KG1 (cell line): ENCODE data around the gene KRTAP5-4.
"Not testable (repeated sequence)": the region's sequence is repeated elsewhere in the genome, so short reads cannot be mapped to it uniquely, and the experiment has no call there.

Source experiments
- DNase-seq: peaks from one replicate; lab custom pipeline; 2025; lab: John Stamatoyannopoulos, UW

The KRTAP5-4 gene

DNA sequence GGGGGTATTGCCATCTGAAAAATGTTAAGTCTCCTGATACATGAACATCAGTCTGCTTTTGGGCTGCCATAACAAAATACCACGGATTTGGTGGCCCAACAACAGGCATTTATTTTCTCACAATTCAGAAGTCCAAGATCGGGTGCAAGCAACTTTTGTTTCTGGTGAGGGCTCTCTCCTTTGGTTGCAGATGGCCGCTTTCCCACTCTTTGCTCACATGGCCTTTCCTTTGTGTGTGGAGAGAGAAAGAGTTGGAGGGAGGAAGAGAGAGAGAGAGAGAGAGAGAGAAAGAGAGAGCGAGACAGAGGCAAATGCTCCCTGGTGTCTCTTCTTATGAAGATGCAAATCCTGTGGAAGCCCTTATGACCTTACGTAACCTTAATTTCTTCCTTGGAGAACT lies 21.3 kb downstream of the KRTAP5-4 start:
- no peak for DNase-seq

DNA sequence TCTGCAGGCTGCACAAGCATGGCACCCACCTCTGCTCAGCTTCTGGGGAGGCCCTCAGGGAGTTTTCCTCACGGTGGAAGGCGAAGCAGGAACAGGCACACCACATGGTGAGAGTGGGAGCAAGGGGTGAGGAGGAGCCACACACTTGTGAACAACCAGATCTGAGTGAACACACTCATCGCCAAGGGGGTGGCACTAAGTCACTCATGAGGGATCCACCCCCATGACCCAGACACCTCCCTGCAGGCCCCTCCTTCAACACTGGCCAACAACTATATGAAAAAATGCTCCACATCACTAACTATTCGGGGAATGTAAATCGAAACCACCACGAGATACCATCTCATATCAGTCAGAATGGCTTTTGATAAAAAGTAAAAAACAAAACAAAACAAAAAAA lies 23.1 kb downstream of the KRTAP5-4 start:
- no peak for DNase-seq

DNA sequence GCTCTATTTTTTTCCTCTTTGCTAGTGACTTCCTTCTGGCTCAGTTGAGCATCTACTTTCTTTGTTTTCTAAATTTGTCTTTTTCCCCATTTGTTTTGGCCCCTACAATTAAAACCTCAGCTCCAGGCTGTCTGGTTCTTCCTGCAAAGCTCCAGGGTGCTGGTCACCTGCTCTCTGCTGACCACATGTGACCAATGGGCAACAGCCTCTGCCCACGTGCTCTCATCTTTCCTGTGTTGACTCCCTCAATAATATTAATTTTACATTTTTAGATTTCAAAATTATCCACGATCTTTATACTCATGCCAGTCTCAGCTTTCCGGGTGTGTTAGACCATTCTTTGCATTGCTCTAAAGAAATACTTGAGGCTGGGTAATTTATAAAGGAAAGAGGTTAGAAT lies 23.5 kb downstream of the KRTAP5-4 start:
- DNase-seq, result not testable (repeated sequence)

DNA sequence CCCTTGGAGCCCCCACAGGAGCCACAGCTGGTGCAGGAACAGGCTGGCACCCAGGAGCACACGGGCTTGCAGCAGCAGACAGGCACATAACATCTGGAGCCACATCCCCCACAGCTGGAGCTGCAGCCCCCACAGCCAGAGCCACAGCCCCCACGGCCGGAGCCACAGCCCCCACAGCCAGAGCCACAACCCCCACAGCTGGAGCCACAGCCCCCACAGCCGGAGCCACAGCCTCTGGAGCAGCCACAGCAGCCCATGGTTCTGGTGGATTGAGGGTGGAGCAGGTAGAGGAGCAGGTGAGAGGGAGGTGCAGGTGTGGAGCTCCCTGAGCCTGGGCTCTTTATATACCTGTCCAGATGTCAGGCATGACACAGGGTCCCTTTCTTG lies 24.0 kb downstream of the KRTAP5-4 start, which contains the start of gene KRTAP5-2:
Gene KRTAP5-2, minus strand, starts transcription at position 301 of the 387 bp plus-strand sequence. Its CDS starts 44 bp downstream, at position 257.
- DNase-seq, result no peak

DNA sequence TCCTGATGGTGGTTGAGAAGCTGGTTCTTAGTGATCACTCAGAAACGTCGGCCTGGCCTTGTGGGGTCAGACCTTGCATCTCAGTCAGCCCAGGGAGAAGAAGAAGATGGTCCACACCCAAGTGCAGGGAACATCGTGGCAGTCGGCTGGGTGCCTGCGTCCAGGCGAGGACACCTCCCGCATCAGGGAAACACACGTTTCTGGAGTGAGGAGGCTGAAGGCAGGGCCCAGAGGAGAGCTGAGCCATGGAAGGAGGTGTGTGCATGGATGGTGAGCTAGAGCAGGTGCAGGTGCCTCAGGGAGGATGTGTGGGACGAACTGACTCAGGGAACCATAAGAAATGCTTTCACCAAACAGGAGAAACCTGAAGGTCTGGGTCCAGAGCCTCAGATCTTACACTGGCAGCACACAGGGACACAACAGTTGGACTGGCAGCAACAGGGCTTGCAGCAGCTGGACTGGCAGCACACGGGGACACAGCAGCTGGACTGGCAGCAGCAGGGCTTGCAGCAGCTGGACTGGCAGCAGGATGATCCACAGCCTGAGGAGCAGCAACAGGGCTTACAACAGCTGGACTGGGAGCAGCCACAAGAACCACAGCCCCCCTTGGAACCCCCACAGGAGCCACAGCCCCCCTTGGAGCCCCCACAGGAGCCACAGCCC lies 24.5 kb downstream of the KRTAP5-4 start:
- DNase-seq, result no peak

DNA sequence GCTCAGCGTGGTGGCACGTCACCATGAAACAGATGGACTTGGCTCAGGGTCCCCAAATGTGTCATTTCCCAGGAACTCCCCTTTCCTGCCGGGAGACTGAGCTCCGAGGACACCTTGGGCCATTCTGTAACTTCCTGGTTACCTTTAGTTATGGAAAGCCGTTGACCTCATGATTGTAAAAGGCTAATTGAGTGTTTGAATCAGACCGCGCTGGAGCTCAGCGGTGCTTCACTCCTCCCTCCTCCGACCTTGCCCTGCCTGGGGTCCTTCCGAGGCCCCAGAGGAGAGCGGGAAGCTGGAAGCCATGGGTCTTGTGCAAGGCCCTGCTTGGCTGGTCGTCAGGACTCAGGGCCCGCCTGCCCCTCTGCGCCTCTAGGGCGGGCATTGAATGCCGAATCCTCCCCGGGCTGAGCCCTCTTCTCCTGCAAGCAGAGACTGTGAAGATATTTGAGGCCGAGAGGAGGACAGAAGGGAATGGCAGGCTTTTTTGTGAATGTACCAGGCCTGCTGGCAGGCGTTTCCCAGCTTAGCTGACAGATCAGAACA lies 25.3 kb downstream of the KRTAP5-4 start:
- not testable (repeated sequence) for DNase-seq

DNA sequence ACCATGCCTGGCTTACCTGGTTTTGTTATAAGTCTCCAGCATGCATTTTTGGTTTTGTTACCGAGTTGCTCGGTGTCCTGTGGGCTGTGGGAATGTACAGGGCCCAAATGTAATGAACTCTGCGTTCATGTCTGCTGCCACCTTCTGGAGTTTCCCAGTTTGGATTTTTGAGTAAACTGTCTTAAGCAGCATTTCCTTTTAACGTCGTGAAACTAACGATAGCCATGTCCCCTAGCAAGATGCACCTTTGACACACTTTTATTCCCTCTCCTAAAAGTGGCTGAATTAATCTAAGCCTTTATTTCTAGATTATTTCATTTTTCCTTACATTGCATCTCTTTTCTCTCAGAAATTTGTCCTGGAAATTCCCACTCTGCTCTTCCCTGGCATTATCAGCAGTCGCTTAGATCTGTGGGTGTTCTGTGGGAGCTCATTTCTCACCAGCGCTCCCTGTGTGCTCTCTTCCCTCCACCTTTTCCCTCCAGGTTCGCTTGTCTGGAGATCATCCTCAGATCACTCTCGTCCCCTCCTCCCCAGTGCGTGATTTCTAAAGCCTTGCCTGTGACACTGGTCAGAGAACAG lies 25.9 kb downstream of the KRTAP5-4 start:
- not testable (repeated sequence) for DNase-seq

DNA sequence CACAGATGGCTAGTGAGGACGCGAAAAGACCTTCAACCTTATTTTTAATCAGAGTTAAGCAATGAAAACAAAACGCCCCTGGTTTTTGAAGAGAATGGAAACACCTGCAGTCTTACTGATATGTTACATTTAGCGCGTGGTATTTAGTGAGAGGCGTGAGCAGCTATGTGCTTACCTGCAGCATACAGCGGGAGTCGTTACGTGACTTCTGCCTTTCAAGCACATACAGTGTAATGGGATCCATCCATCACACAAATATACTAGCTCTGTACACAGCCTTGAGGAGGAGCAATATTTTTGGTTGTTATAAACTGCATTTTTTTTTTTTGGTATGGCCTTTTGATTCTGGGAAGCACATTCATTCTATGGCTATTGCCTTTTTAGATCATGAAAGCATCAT lies 29.3 kb downstream of the KRTAP5-4 start:
- no peak for DNase-seq

DNA sequence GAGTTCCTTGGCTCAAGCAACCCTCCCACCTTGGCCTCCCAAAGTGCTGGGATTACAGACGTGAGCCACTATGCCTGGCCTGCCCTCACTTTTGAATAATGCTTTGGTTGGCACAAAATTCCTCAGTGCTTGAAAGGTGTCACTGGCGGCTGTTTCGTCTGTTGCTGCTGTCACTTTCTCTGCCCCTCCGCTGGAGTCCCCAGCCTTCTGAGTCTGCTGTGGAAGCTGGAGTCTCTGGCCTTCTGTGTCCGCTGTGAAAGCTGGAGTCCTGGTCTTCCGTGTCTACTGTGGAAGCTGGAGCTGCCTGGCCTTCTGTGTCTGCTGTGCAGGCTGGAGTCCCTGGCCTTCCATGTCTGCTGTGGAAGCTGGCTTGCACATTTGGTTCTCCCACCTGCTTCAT lies 31.9 kb downstream of the KRTAP5-4 start:
- DNase-seq, result no peak

DNA sequence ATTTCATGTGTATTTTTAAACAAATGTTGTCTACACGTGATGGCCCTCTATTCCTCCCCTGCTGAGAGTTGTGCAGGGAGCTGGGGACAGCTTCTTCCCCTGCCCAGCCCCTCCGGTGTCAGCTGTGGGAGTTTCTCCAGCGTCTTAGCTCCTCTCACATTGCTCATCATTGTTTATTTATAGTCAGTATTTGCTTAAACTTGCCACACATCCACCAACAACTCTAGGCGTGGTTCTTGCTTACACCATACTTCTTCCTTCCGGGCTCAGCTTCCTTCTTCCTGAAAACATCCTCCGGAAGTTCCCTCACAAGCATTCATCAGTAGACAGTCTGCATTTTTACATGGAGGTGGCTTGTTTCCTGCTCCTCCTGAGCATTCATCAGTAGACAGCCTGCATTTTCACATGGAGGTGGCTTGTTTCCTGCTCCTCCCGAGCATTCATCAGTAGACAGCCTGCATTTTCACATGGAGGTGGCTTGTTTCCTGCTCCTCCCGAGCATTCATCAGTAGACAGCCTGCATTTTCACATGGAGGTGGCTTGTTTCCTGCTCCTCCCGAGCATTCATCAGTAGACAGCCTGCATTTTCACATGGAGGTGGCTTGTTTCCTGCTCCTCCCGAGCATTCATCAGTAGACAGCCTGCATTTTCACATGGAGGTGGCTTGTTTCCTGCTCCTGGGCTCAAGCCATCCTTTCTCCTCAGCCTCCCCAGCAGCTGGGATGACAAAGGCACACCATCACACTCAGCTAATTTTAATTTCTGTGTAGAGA lies 32.6 kb downstream of the KRTAP5-4 start:
- not testable (repeated sequence) for DNase-seq

DNA sequence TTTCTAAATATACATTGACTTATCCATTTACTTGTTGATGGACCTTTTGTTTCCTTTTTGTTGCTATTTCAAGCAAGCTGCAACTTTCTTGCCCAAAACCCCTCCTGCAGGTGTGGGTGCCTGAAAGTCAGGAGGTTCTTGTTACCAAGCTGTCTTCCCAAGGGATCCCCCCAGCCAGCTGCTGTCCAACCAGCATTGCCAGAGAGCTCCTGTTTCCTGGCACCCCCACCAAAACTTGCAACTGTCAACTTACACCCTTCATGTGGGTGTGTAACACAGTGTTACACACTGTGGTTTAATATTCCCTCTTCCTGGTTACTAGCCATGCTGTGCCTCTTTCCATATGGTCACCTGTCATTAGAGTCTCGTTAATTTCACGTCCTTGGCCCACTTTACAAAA lies 35.2 kb downstream of the KRTAP5-4 start:
- no peak for DNase-seq

DNA sequence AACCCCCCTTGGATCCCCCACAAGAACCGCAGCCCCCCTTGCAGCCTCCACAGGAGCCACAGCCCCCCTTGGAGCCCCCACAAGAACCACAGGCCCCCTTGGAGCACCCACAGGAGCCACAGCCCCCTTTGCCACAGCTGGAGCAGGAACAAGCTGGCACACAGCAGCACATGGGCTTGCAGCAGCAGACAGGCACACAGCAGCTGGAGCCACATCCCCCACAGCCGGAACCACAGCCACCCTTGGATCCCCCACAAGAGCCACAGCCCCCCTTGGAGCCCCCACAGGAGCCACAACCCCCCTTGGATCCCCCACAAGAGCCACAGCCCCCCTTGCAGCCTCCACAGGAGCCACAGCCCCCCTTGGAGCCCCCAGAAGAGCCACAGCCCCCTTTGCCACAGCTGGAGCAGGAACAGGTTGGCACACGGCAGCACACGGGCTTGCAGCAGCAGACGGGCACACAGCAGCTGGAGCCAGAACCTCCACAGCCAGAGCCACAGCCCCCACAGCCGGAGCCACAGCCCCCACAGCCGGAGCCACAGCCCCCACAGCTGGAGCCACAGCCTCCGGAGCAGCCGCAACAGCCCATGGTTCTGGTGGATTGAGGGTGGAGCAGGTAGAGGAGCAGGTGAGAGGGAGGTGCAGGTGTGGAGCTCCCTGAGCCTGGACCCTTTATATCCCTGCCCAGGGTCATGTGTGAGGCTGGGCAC lies 37.1 kb downstream of the KRTAP5-4 start, which contains the start of gene KRTAP5-1:
Gene KRTAP5-1, minus strand, starts transcription at position 623 of the 710 bp plus-strand sequence. Its CDS starts 34 bp downstream, at position 589.
- not testable (repeated sequence) for DNase-seq

DNA sequence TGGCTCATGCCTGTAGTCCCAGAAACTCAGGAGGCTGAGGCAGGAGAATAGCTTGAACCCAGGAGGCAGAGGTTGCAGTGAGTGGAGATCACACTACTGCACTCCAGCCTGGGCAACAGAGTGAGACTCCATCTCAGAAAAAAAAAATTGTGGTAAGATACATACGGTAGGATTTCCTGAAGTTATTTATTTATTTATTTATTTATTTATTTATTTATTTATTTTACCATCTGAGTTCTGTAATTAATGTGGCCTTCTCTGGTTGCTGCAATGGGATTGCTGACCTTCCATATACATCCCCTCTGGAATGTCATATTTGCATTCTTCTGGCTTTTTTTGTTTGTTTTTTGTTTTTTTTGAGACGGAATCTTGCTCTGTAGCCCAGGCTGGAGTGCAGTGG lies 39.0 kb downstream of the KRTAP5-4 start:
- not testable (repeated sequence) for DNase-seq

DNA sequence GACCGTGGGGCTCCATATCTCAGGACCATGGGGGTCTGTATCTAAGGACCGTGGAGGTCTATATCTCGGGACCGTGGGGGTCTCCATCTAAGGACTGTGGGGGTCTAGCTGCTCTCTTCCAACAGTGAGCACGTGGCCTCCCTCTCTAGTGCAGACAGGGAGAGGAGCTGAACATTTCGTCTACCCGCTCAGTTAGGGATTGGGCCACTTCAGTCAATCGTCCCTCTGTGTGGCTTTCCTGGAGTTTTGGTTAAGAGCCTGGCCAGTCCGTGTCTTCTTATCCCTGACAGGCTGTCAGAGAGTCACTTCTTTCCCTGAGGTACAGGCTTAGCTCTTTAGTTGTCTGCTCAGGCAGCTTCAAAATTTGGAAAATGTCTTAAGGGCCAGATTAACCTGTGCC lies 40.0 kb downstream of the KRTAP5-4 start:
- no peak for DNase-seq

DNA sequence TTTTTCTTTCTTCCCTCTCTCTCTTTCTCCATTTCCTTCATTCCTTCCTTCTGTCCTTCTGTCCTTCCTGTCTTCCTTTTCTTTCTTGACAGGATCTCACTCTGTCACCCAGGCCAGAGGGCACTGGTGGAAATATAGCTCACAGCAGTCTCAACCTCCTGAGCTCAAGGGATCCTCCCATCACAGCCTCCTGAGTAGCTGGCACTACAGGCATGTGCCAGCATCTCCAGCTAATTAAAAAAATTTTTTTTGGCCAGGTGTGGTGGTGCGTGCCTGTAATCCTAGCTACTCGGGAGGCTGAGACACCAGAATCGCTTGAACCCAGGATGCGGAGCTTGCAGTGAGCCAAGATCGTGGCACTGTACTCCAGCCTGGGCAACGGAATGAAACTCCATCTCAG lies 45.1 kb downstream of the KRTAP5-4 start:
- no peak for DNase-seq

DNA sequence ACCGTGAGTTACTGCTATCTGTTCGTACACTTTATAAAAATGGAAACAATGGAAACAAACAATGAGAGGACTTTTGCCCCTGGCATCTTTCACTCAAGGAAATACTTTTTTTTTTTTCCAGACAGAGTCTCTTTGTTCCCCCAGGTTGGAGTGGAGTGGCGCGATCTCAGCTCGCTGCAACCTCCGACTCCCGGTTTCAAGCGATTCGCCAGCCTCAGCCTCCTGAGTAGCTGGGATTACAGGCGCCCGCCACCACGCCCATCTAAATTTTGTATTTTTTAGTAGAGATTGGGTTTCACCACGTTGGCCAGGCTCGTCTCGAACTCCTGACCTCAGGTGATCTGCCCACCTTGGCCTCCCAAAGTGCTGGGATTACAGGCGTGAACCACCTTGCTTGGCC lies 46.2 kb downstream of the KRTAP5-4 start:
- not testable (repeated sequence) for DNase-seq

DNA sequence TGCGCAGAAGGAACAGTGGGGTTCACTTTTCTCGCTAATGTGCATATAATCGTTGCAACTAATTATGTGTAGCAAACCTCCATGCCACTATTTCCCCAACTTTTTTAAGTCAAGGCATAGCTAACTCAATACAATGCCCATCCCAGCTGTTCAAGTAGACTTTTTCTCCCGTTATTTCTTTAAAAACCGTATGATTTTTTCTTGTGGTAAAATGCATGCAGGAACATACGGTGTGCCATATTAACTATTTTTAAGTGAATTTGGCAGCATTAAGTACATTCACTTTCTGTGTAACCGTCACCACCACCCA lies 47.0 kb downstream of the KRTAP5-4 start:
- DNase-seq, result no peak

DNA sequence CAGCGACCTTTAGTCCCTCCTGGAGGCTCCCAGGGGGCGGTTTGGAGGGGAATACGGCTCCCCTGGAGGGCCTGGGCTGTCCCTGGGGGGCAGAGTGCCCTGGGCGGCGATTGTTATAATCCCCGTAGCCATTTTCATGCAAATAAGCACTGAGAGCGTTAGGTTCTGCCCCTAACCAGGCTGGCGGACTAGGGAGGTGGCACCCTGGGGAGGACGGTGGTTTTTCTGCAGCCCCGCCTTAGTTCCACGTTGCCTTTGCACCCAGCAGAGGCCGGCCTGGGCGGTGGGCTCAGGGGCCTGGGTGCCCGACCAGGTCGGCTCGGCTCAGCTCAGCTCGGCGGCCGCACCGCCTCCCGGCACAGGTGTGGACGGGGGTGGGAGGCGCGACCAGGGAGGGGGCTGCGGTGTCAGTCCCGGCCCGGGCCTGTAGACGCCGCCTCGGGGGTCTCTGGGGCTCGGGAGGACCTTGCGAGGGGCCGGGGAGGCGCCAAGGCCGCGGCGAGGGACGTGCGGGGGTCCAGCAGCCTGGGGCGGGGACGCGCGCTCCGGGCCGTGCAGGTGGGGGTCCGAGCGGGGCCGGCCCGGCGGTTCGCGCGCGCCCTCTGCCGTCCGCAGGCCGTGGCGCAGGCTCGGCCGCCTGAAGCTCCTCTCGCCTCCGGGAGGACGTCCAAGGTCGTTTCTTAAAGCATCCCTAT lies 47.6 kb downstream of the KRTAP5-4 start:
- DNase-seq, result no peak

DNA sequence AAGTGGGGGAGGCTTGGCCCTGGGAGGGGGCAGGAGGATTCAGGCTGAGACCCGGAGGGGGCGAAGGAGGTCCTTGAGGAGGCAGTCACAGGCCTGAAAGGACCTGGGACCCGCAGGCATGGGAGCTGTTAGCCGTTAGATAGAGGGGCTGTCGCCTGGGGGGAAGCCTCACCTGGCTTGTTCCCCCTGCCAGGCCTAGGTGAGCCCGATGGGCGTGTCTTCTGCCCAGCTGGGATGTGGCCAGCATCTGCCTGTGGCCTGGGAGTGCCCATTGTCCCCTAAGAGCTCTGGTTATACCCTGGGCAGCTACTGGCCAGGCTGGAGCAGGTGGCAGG lies 48.1 kb downstream of the KRTAP5-4 start:
- no peak for DNase-seq

DNA sequence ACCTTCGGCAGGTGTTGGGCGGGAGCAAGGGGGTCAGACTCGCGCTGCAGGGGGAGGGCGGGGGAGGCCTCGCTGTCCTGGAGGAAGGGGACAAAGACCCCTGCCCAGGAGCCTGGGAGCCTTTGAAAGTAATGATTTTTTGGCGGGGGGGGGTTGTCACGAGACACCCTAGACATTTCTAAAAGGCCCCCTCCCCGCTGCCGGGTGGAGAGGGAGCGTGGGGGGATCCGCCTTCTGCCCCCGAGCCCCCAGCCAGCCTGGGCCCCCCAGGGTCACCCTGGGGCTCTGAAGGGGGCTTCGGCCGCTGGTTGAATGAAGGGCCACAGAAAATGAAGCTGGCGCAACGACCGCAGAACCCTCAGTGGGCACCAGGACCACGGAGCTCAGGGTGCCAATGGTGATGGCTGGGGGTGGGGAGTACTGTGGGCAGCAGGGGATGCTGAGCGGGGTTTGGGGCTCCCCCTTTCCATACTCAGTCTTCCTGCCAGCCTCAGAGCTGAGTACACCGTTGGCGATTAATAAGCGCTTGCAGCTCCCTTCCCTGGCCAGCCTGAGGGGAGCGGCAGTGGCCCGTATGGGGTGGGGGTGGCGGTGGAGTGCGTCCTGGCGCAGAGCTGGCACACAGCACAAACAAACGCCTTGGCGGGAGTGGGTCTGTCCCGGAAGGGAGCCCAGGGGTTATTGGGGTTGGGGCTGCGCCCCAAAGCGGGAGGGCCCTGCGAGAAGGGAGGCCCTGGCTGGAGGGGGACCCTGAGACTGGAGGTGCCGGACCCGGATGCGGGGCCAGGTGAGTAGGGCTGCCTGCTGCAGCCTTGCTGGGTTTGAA lies 48.6 kb downstream of the KRTAP5-4 start:
- DNase-seq, result no peak
